Measurements from ENCODE around the gene COL25A1. TPM values are rescaled to one million over a fixed set of nuclear protein-coding genes. Genes with fewer than 3 reads are reported as not detected.
"Not testable (repeated sequence)": the region's sequence is repeated elsewhere in the genome, so short reads cannot be mapped to it uniquely, and the experiment has no call there.

The COL25A1 gene
- total RNA-seq, 1 experiment from 2014 or later: not detected

GRCh38 chr4:109111031-109111430 lies 191.4 kb downstream of the COL25A1 start:
- Histone ChIP-seq H3K9me2 (ENCODE audit: insufficient read depth) (no peaks in the 10 kb centered on the region), H3K4me3 (replicated peaks in 1 of 2; ENCODE audit: low read depth in 1 of 2, low read length in 2 of 2) (no peak overlapping the region), H3K27me3 (ENCODE audit: insufficient read depth, low read length) (peaks cover 50% of the 10 kb centered on the region), H4K20me1 (ENCODE audit: insufficient read depth) (no peaks in the 10 kb centered on the region), H3K36me3 (ENCODE audit: control insufficient read depth in 1 of 2, insufficient read depth in 2 of 2, low read length in 2 of 2) (no peaks in the 10 kb centered on the region), H2AFZ (ENCODE audit: low read depth, low read length, poor library complexity, severe bottlenecking) (no peak overlapping the region), H3K9ac (ENCODE audit: low read length) (no peak overlapping the region), H3K9me3 (ENCODE audit: control insufficient read depth in 1 of 2, insufficient read depth in 1 of 2, low read depth in 1 of 2, low read length in 2 of 2) (no peaks in the 10 kb centered on the region), H3K27ac (ENCODE audit: low read depth, low read length) (no peak overlapping the region), H3K79me2 (ENCODE audit: insufficient read depth, low read length) (no peaks in the 10 kb centered on the region), H3K4me2 (ENCODE audit: low read length) (no peak overlapping the region), H3K4me1 (ENCODE audit: control insufficient read depth in 1 of 2, insufficient read depth in 2 of 2, low read length in 2 of 2) (no peaks in the 10 kb centered on the region)
- BruUV-seq (replicated peaks): no TSS peak
- ChIA-PET RAD21 (ENCODE audit: low non-redundant PET in 1 of 2, low total read pairs in 2 of 2, uncharacterized antibody in 2 of 2, unreplicated experiment in 2 of 2) (no interaction called here), POLR2A (no interaction called here), CTCF (no interaction called here)
- DNase-seq (ENCODE audit: low read depth, low spot score): no peak
- intact Hi-C loops (cut with micrococcal nuclease): no loop called here
- no peak for ATAC-seq
- no peak for TF ChIP-seq POLR2AphosphoS5 (IDR thresholded peaks at IDR 0.05; ENCODE audit: low read depth, low read length)
- no peak for TF ChIP-seq REST (IDR thresholded peaks at IDR 0.05; ENCODE audit: low read depth)
- TF ChIP-seq POLR2A (IDR thresholded peaks at IDR 0.05; ENCODE audit: borderline replicate concordance, extremely low read depth, insufficient read depth, insufficient read length): no peak
- no peak for TF ChIP-seq EGR1 (IDR thresholded peaks at IDR 0.05; ENCODE audit: low read depth)
- no peak for TF ChIP-seq SIN3A (IDR thresholded peaks at IDR 0.05; ENCODE audit: low read depth)
- no peak for TF ChIP-seq CEBPB (IDR thresholded peaks at IDR 0.05; ENCODE audit: low read depth)
- TF ChIP-seq CBX3 (IDR thresholded peaks at IDR 0.05; ENCODE audit: low read depth): no peak
- no peak for TF ChIP-seq ATF3 (IDR thresholded peaks at IDR 0.05)
- TF ChIP-seq ZFX (IDR thresholded peaks at IDR 0.05): no peak
- TF ChIP-seq MAX (IDR thresholded peaks at IDR 0.05): no peak
- TF ChIP-seq EZH2 (IDR thresholded peaks at IDR 0.05): no peak
- no peak for TF ChIP-seq YY1 (IDR thresholded peaks at IDR 0.05; ENCODE audit: extremely low read depth, insufficient replicate concordance, low read depth, low read length)
- no peak for TF ChIP-seq ELF1 (IDR thresholded peaks at IDR 0.05; ENCODE audit: borderline replicate concordance, low read depth)
- no peak for TF ChIP-seq FOSL1 (IDR thresholded peaks at IDR 0.05; ENCODE audit: low read depth)
- TF ChIP-seq SRF (IDR thresholded peaks at IDR 0.05; ENCODE audit: low read depth): no peak
- no peak for TF ChIP-seq TCF7L2 (IDR thresholded peaks at IDR 0.05; ENCODE audit: borderline replicate concordance, extremely low read depth, insufficient read depth, insufficient read length)
- no peak for TF ChIP-seq JUND (IDR thresholded peaks at IDR 0.05)
- no peak for TF ChIP-seq ZBTB33 (IDR thresholded peaks at IDR 0.05; ENCODE audit: extremely low read depth, insufficient replicate concordance, low read length)

GRCh38 chr4:109108215-109108614 lies 194.2 kb downstream of the COL25A1 start:
- H3K9me3 ChIP-seq (ENCODE audit: control insufficient read depth in 1 of 2, insufficient read depth in 1 of 2, low read depth in 1 of 2, low read length in 2 of 2); H3K9me2 ChIP-seq (ENCODE audit: insufficient read depth); H3K4me3 ChIP-seq (replicated peaks in 1 of 2; ENCODE audit: low read depth in 1 of 2, low read length in 2 of 2); BruUV-seq (replicated peaks); H3K27ac ChIP-seq (ENCODE audit: low read depth, low read length); H3K4me2 ChIP-seq (ENCODE audit: low read length); H3K36me3 ChIP-seq (ENCODE audit: control insufficient read depth in 1 of 2, insufficient read depth in 2 of 2, low read length in 2 of 2); RAD21 ChIA-PET (ENCODE audit: low non-redundant PET in 1 of 2, low total read pairs in 2 of 2, uncharacterized antibody in 2 of 2, unreplicated experiment in 2 of 2); H3K9ac ChIP-seq (ENCODE audit: low read length); H4K20me1 ChIP-seq (ENCODE audit: insufficient read depth); H3K79me2 ChIP-seq (ENCODE audit: insufficient read depth, low read length); H2AFZ ChIP-seq (ENCODE audit: low read depth, low read length, poor library complexity, severe bottlenecking); CTCF ChIA-PET; intact Hi-C loops (cut with micrococcal nuclease); ATAC-seq; DNase-seq (ENCODE audit: low read depth, low spot score); POLR2A ChIA-PET; H3K4me1 ChIP-seq (ENCODE audit: control insufficient read depth in 1 of 2, insufficient read depth in 2 of 2, low read length in 2 of 2): not testable (repeated sequence)
- H3K27me3 ChIP-seq (ENCODE audit: insufficient read depth, low read length): peaks cover 27% of the 10 kb centered on the region
